Measurements from ENCODE around the gene PITPNC1.

DNA sequence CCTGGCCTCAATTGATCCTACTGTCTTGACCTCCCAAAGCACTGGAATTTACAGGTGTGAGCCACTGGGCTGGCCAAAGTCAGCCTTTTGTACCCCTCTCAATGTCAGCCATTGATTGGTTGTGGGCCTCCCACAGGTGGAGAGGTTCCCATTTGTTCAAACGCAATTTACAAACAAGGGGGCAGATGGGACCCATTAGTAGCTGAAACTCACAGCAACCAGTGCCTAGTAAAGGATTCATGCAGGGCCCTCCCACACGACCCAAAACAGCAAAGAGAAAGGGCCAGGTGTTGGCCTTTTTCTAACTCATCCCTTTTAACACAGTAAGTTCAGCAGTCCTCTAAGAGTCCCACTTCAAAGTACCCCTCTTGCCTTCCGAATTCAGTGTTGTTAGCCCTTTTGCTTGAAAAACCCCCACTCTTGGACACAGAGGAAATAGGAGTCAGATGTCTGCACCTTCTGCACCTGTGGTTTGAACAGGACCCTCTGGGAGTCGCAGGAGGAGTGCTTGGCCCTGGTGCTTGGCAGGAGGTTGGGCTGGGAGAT is 89.2 kb downstream of the PITPNC1 start:
- no peak for TF ChIP-seq CTCF (IDR thresholded peaks at IDR 0.05)
- no peak for TF ChIP-seq POLR2A (IDR thresholded peaks at IDR 0.05)
- TF ChIP-seq POLR2AphosphoS5 (IDR thresholded peaks at IDR 0.05) = no peak
- TF ChIP-seq EP300 (IDR thresholded peaks at IDR 0.05) = no peak

All from upper lobe of left lung (tissue), 4 donors.